GM18951 (cell line): Measurements from ENCODE around the gene FNDC10.

Source experiments
- POLR2A ChIP-seq: IDR thresholded peaks from 4 replicates; pipeline ENCODE4 v1.6.1; 2011; ENCODE audit warnings: mild to moderate bottlenecking; ENCODE audit not compliant: insufficient read length, insufficient read depth; ENCODE audit errors: extremely low read depth
- in situ Hi-C: fragments of 300-500 bp; cut with MboI; formaldehyde crosslinking; loops from one replicate; pipeline ENCODE4 v1.12.0; 2022; ENCODE audit warnings: low sequenced_read_pairs, mixed read lengths, inconsistent platforms; ENCODE audit not compliant: unreplicated experiment

FNDC10 gene

DNA sequence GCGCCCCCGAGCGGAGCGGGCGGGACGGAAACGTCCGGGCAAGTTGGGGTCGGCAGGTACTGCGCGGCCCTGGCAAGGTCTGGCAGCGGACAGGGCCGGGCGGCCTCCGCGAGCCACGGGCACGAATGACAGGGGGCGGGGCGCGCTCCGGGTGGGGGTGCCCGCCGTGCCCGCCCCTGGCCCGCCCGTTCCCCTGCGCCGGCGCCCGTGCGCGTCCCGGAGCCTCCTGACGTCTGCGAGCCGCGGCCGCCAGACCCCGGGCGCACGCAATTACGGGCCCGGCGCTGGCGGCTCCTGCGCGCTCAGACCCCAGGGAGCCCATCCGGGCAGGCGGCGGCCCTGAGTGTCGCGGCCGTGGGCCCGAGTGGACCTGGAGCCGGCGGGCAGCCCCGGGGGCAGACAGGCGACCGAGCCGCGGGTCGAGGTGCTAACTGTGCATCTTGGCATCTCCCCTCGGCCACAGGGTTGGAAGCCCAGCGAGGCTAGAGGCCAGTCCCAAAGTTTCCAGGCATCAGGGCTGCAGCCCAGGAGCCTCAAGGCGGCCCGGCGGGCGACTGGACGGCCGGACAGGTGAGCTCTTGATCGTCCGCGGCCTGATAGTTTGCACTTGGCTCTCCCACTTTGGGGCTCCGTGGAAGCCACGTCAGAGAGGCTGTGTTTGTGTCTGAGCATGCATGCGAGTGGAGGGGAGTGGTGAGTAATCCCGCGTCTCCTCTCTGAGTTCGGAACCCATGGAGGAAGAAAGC lies 16.3 kb upstream of the FNDC10 start:
- TF ChIP-seq POLR2A: no peak
- in situ Hi-C loops: no loop called here

DNA sequence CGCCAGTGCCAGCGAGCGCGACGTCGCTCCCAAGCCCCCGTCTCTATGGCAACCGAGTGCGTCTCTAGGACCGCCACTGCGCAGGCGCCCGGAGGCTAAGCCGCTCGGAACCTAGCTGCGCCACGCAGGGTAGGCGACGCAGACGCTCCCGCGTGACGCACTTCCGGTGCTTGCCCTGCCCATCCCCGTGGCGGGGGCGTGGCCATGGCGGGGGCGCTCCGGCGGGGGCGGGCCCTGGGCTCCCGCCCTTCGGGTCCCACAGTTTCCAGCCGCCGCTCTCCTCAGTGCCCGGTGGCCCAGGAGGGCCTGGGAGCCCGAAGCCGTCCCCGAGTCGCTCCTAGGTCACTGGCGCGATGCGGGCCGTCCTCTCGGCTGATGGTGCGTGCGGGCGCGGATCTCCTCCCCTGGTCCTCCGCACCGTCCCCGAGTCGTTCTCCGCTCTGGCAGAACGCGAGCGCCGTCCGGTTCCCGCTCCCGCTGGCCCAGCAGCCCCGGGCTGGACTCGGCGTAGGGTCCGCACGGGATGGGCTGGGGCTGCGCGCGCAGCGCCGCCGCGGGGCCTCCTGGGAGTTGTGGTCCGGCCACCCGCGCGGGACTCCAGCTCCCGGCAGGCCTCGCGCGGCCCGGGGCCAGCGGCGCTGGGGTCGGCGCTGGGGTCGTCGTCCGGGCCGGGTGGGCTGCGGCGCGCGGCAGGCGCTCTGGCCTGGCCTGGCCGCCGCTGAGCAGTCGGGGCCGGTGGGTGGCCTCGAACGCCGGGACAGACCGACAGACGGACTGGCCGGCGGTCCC lies 15.5 kb upstream of the FNDC10 start, which contains the start of gene MIB2:
Gene MIB2 (plus strand): TSS at position 245 of the 789 bp plus-strand sequence. CDS start 7,953 bp downstream, outside the sequence.
- in situ Hi-C loops: no loop called here
- TF ChIP-seq POLR2A: peak; percentile 78

DNA sequence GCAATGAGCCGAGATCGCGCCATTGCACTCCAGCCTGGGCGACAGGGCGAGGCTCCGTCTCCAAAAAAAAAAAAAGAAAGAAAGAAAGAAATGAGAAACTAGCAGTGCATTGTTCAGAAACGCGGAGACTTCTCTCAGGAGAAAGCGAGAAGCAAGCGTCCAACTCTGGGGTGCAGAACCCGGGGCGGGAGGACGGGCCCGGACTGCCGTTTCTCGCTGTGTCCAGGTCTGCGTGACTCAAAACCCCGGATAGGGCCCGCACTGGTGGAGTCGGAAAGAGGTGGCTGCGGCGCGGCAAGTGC lies 15.0 kb upstream of the FNDC10 start:
- in situ Hi-C loops: no loop called here
- no peak for TF ChIP-seq POLR2A

DNA sequence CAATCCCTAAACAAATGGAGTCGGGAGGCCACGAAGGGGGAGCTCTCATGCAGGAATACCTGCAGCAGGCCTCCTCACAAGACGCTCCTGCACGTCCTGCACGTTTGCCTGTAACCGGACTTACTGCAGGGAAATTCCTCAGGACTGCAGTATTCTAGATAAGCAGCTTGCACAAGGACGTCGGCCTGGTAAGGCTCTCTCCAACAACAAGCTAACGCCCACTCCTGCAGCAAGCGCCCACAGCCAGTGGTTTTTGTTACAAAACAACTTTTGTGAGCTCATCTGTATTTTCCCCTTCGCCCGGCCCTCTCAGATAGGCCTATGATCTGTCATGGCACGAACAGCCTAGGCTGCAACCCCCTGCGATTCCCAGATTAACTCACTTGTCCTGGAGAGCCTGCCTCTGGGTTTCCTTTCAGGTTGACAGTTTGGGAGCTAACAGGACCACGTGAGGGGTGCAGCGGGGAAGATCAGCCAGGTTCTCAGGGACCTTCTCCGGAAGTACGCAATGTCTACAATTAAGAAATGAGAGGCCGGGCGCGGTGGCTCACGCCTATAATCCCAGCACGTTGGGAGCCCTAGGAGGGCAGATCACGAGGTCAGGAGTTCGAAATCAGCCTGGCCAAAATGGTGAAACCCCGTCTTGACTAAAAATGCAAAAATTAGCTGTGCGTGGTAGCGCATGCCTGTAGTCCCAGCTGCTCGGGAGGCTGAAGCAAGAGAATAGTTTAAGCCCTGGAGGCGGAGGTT lies 14.4 kb upstream of the FNDC10 start:
- in situ Hi-C loops: no loop called here
- TF ChIP-seq POLR2A: no peak

DNA sequence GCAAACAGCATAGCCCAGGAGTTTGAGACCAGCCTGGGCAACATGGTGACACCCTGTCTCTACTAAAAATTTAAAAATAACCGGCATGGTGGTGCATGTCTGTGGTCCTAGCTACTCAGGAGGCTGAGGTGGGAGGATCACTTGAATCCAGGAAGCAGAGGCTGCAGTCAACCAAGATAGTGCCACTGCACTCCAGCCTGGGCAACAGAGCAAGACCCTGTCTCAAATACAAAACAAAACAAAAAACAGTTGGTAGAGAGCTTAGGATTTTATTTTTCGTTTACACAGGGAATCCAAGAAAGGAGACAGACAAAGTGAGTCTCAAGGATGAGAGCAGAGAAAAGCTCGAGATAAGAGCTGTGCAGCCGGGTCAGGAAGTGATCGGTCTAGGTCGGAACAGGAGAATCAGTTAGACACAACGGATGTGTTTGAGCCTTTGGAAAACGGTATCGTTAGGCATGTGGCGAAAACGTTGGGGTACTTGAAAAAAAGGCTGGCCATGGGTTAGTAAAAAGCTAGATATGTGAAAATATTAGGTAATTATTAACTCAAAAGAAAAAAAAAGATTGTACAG lies 13.7 kb upstream of the FNDC10 start:
- no peak for TF ChIP-seq POLR2A
- in situ Hi-C loops: no loop called here

DNA sequence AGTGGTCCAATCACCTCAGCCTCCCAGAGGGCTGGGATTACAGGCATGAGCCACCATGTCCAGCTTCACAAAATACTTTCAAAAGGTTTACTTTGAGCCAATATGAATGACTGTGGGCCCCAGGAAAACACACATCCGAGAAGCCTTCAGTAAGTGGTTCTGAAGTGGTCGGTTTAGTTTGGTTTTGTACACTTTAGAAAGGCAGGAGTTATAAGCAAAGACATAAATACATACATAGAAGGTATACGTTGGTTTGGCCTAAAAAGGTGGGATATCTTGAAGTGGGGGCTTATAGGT lies 12.1 kb upstream of the FNDC10 start:
- in situ Hi-C loops: no loop called here
- TF ChIP-seq POLR2A: no peak

DNA sequence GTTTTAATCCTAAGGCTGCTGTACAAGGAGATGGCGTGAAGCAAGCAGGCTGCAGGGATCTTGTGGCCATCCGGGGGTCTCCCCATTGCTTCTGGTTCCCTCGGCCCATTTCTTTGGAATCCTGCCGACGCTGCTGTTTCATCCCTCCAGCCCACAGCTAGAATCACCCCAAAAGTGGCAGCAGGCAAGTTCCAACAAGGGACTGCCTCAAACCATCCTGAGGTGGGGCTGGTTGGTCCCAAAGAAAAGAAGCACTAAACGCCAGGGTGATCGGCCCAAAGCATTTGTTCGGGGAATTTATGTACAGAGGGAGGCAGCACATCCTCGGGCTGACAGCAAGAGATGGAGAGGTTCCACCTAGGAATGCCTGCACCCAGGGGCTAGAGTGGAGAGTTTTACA lies 10.9 kb upstream of the FNDC10 start:
- in situ Hi-C loops: no loop called here
- no peak for TF ChIP-seq POLR2A

DNA sequence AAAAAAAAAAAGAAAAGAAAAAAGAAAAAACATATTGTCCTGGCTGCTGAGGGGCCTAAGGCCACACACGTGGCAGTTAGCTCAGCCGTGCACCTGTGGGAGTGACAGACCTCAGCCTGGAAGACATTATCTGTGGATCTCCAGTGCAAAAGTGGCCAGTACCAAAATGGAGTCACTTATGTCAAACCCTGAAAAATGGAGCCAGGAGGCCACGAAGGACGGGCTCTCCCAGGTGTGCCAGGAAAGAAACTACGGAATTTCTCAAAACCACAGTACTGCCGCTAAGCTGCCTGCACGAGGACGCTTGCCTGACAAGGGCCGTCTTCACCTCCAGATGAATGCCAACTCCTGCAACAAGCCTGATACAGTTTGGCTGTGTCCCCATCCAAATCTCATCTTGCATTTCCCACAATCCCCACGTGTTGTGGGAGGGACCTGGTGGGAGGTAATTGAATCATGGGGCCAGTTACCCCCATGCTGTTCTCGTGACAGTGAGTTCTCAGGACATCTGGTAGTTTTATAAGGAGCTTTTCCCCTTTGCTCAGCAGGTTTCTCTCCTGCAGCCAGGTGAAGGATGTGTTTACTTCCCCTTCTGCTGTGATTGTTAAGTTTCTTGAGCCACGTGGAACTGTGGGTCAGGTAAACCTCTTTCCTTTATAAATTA lies 10.0 kb upstream of the FNDC10 start:
- in situ Hi-C loops: no loop called here
- no peak for TF ChIP-seq POLR2A

DNA sequence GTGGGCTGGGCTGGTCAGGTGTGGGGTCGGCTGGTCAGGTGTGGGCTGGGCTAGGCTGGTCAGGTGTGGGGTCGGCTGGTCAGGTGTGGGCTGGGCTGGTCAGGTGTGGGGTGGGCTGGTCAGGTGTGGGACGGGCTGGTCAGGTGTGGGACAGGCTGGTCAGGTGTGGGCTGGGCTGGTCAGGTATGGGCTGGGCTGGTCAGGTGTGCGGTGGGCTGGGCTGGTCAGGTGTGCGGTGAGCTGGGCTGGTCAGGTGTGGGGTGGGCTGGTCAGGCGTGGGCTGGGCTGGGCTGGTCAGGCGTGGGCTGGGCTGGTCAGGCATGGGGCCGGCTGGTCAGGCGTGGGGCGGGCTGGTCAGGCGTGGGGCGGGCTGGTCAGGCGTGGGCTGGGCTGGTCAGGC lies 6.3 kb upstream of the FNDC10 start:
- no peak for TF ChIP-seq POLR2A
- in situ Hi-C loops: no loop called here

DNA sequence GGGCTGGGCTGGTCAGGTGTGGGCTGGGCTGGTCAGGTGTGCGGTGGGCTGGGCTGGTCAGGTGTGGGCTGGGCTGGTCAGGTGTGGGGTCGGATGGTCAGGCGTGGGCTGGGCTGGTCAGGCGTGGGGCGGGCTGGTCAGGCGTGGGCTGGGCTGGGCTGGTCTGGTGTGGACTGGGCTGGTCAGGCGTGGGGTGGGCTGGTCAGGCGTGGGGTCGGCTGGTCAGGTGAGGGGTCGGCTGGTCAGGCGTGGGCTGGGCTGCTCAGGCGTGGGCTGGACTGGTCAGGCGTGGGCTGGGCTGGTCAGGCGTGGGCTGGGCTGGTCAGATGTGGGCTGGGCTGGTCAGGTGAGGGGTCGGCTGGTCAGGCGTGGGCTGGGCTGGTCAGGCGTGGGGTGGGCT lies 5.8 kb upstream of the FNDC10 start:
- no peak for TF ChIP-seq POLR2A
- in situ Hi-C loops: no loop called here

DNA sequence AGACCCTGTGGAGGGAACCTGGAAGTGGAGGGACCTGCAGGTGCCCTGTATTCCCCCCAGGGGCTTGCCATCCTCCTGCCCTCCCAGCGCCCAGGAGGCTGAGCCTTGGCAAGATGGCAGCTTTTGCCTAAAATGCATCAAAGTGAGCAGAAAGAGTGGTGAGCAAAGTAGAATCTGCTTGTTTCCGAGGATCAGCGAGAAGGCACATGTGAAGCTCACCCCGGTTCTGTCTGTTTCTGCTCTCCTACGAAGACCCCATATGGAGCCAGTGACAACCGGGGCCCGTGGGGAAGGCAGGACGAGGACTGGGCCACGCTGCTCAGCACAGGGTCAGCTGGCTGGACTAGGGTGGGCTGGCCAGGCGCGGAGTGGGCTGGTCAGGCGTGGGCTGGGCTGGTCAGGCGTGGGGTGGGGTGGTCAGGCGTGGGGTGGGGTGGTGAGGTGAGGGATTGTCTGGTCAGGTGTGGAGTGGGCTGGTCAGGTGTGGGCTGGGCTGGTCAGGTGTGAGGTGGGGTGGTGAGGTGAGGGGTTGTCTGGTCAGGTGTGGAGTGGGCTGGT lies 5.2 kb upstream of the FNDC10 start:
- TF ChIP-seq POLR2A: no peak
- in situ Hi-C loops: no loop called here

DNA sequence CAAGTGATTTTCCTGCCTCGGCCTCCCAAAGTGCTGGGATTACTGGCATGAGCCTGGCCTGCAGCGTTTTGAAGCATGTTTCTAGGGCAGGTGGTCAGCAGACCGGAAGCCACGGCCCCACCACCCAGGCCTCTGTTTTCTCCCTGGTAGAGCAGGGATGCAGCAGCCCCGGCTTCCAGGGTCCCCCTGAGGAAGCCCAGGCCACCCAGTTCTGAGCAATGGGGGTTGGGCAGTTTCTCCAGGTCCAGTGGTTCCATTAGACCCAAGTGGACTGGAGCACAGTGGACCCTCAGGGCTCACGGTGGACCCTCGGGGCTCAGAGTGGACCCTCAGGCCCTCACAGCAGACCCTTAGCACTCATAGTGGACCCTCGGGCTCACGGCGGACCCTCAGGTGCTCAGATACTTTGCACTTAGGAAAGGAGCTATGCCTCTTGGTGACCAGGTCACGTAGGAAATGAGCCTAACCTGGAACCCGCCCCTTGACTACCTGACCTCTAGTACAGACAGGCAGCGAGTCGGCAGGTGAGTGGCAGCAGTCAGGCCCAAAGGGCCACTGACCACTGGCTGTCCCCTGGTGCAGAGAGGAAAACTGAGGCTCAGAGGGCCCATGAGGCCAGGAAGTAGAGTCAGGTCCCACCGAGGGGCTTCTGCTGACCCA lies 4.6 kb upstream of the FNDC10 start:
- in situ Hi-C loops: no loop called here
- TF ChIP-seq POLR2A: no peak
